Measurements from ENCODE around the gene B3GAT1. TPM values are rescaled to one million over a fixed set of nuclear protein-coding genes. Genes with fewer than 3 reads are reported as not detected.
"Not testable (repeated sequence)": the region's sequence is repeated elsewhere in the genome, so short reads cannot be mapped to it uniquely, and the experiment has no call there.

Gene B3GAT1
- total RNA-seq, 2 donors from 2014 or later = 20.6 to 29.5 TPM

GRCh38 chr11:134460062-134460561 lies 48.1 kb upstream of the B3GAT1 start:
- peaks cover 23% of the 10 kb centered on the region for H3K27me3 Mint-ChIP-seq (ENCODE audit: insufficient read depth)
- Histone ChIP-seq H3K4me3 (ENCODE audit: low read length) (no peak overlapping the region), H3K27ac (ENCODE audit: low read depth, low read length) (no peak overlapping the region), H3K4me1 (ENCODE audit: control insufficient read depth, insufficient read depth, low read length) (no peaks in the 10 kb centered on the region), H3K9ac (ENCODE audit: extremely low read depth, low read length, poor library complexity, severe bottlenecking) (no peak overlapping the region), H3K9me3 (ENCODE audit: control insufficient read depth, low read length) (no peaks in the 10 kb centered on the region), H3K36me3 (ENCODE audit: control insufficient read depth, insufficient read depth, low read length) (no peaks in the 10 kb centered on the region), H3K27me3 (ENCODE audit: control insufficient read depth, insufficient read depth, low read length, poor library complexity, severe bottlenecking) (no peaks in the 10 kb centered on the region)
- H3K27ac Mint-ChIP-seq = no peak overlapping the region
- no peak overlapping the region for H3K4me3 Mint-ChIP-seq
- peaks cover 11% of the 10 kb centered on the region for H3K9me3 Mint-ChIP-seq
- WGBS, 2 experiments (ENCODE audit: insufficient coverage in 1 of 2, insufficient read length in 1 of 2) = 75 to 88% methylated on average over 3 to 7 of the region's 8 CpGs
- H3K36me3 Mint-ChIP-seq (ENCODE audit: low read depth) = no peaks in the 10 kb centered on the region
- no peaks in the 10 kb centered on the region for H3K4me1 Mint-ChIP-seq
- no peak for TF ChIP-seq CTCF (conservative IDR thresholded peaks at IDR 0.05)
- DNase-seq = no peak

GRCh38 chr11:134459246-134460061 lies 47.4 kb upstream of the B3GAT1 start:
- no peak overlapping the region for H3K4me3 Mint-ChIP-seq
- WGBS, 2 experiments (ENCODE audit: insufficient coverage in 1 of 2, insufficient read length in 1 of 2) = 70 to 79% methylated on average over 8 to 10 of the region's 10 CpGs

GRCh38 chr11:134457411-134458007 lies 45.5 kb upstream of the B3GAT1 start:
- 91% methylated on average over 2 of the region's 2 CpGs; no CpG with 5 or more reads in 1 of the 2 experiments for WGBS, 2 experiments (ENCODE audit: insufficient coverage in 1 of 2, insufficient read length in 1 of 2)
- H3K27ac Mint-ChIP-seq = not testable (repeated sequence)

More at GRCh38 chr11:134459246-134460061, 47.4 kb upstream of the B3GAT1 start:
- no peaks in the 10 kb centered on the region for H3K4me1 Mint-ChIP-seq
- Histone ChIP-seq H3K27ac (ENCODE audit: low read depth, low read length) (no peak overlapping the region), H3K27me3 (ENCODE audit: control insufficient read depth, insufficient read depth, low read length, poor library complexity, severe bottlenecking) (no peaks in the 10 kb centered on the region), H3K4me1 (ENCODE audit: control insufficient read depth, insufficient read depth, low read length) (no peaks in the 10 kb centered on the region), H3K9ac (ENCODE audit: extremely low read depth, low read length, poor library complexity, severe bottlenecking) (no peak overlapping the region), H3K4me3 (ENCODE audit: low read length) (no peak overlapping the region), H3K9me3 (ENCODE audit: control insufficient read depth, low read length) (no peaks in the 10 kb centered on the region), H3K36me3 (ENCODE audit: control insufficient read depth, insufficient read depth, low read length) (no peaks in the 10 kb centered on the region)
- no peaks in the 10 kb centered on the region for H3K36me3 Mint-ChIP-seq (ENCODE audit: low read depth)
- H3K27me3 Mint-ChIP-seq (ENCODE audit: insufficient read depth) = peaks cover 20% of the 10 kb centered on the region
- TF ChIP-seq CTCF (conservative IDR thresholded peaks at IDR 0.05) = no peak
- no peak overlapping the region for H3K27ac Mint-ChIP-seq
- H3K9me3 Mint-ChIP-seq = peaks cover 11% of the 10 kb centered on the region
- DNase-seq = no peak

More at GRCh38 chr11:134457411-134458007, 45.5 kb upstream of the B3GAT1 start:
- not testable (repeated sequence) for H3K27ac ChIP-seq (ENCODE audit: low read depth, low read length); DNase-seq; H3K4me1 Mint-ChIP-seq; H3K4me3 Mint-ChIP-seq; H3K36me3 Mint-ChIP-seq (ENCODE audit: low read depth); H3K36me3 ChIP-seq (ENCODE audit: control insufficient read depth, insufficient read depth, low read length); H3K4me1 ChIP-seq (ENCODE audit: control insufficient read depth, insufficient read depth, low read length); H3K9me3 ChIP-seq (ENCODE audit: control insufficient read depth, low read length); H3K4me3 ChIP-seq (ENCODE audit: low read length); H3K9ac ChIP-seq (ENCODE audit: extremely low read depth, low read length, poor library complexity, severe bottlenecking); H3K27me3 ChIP-seq (ENCODE audit: control insufficient read depth, insufficient read depth, low read length, poor library complexity, severe bottlenecking)
- H3K9me3 Mint-ChIP-seq = peaks cover 11% of the 10 kb centered on the region
- peaks cover 18% of the 10 kb centered on the region for H3K27me3 Mint-ChIP-seq (ENCODE audit: insufficient read depth)

All from endodermal cell (in vitro differentiated cells).